ENCODE measurements around the gene POLR2B. TPM values are rescaled to one million over a fixed set of nuclear protein-coding genes. Genes with fewer than 3 reads are reported as not detected.

POLR2B gene
- total and polyA plus RNA-seq, 2 of the 8 experiments (the other 6 are each of a cell fraction or from before 2014, with no cell fraction given), result 59.3 to 115 TPM

- TF ChIP-seq CTBP2 (IDR thresholded peaks at IDR 0.05; ENCODE audit: borderline replicate concordance, insufficient read depth, insufficient read length, low read length) (no peak), GABPA (IDR thresholded peaks at IDR 0.05; ENCODE audit: borderline replicate concordance, insufficient read depth, low read length) (no peak), CHD7 (IDR thresholded peaks at IDR 0.05; ENCODE audit: insufficient replicate concordance, low read length) (no peak), BCL11A (IDR thresholded peaks at IDR 0.05; ENCODE audit: low read depth in 2 of 2, low read length in 2 of 2) (no peak), TAF7 (optimal IDR thresholded peaks at IDR 0.05; ENCODE audit: borderline replicate concordance, low read depth, low read length) (no peak), BACH1 (IDR thresholded peaks at IDR 0.05; ENCODE audit: low read length) (no peak), SRF (IDR thresholded peaks at IDR 0.05; ENCODE audit: low read depth, low read length) (no peak), SP2 (IDR thresholded peaks at IDR 0.05; ENCODE audit: low read length) (no peak), EGR1 (IDR thresholded peaks at IDR 0.05; ENCODE audit: borderline replicate concordance, low read depth, low read length) (no peak)
Observed at GRCh38 chr4:57051524-57051923, 72.8 kb downstream of the POLR2B start (continued).
